Endothelial cell of umbilical vein (primary cell): Measurements from ENCODE around the gene FOXL2.

Experiments
- CTCF ChIP-seq, 2 donors: IDR thresholded peaks; 1 replicate in 1 of 2; 2 replicates in 1 of 2; pipeline ENCODE4 v1.5.1; 2011; ENCODE audit warnings: low read length in 2 of 2, mild to moderate bottlenecking in 2 of 2, moderate library complexity in 2 of 2, control low read depth in 1 of 2, inconsistent platforms in 1 of 2, low read depth in 1 of 2; ENCODE audit not compliant: insufficient read depth in 1 of 2; ENCODE audit errors: extremely low read depth in 1 of 2
- EZH2 ChIP-seq: IDR thresholded peaks from 2 replicates; pipeline ENCODE4 v1.6.1; 2012; ENCODE audit warnings: borderline replicate concordance, low read depth, mild to moderate bottlenecking, moderate library complexity, low read length, inconsistent platforms; ENCODE audit not compliant: severe bottlenecking
- FOS ChIP-seq: IDR thresholded peaks from 2 replicates; pipeline ENCODE4 v1.6.1; 2011; ENCODE audit warnings: mild to moderate bottlenecking, low read length, moderate library complexity, borderline replicate concordance; ENCODE audit not compliant: insufficient read depth
- JUN ChIP-seq: IDR thresholded peaks from 2 replicates; pipeline ENCODE4 v1.6.1; 2011; ENCODE audit warnings: borderline replicate concordance, low read depth; ENCODE audit not compliant: insufficient read length, insufficient read depth
- MAX ChIP-seq: IDR thresholded peaks from 2 replicates; pipeline ENCODE4 v1.6.1; 2011; ENCODE audit not compliant: insufficient read depth, insufficient read length
- POLR2A ChIP-seq: IDR thresholded peaks from 2 replicates; pipeline ENCODE4 v1.6.1; 2012; ENCODE audit warnings: low read depth, mild to moderate bottlenecking, control low read depth, low read length
- POLR2AphosphoS5 ChIP-seq: IDR thresholded peaks from 2 replicates; pipeline ENCODE4 v1.6.1; 2012; ENCODE audit warnings: low read depth, mild to moderate bottlenecking, control low read depth, low read length, moderate library complexity; ENCODE audit not compliant: insufficient read depth

GRCh38 chr3:138933068-138933668, 13.8 kb downstream of the FOXL2 start:
- TF ChIP-seq POLR2A (no peak), POLR2AphosphoS5 (no peak), CTCF (IDR thresholded peaks at IDR 0.05; ENCODE audit: extremely low read depth in 1 of 2, insufficient read depth in 1 of 2, low read depth in 1 of 2, low read length in 2 of 2) (no peak), MAX (no peak), EZH2 (no peak), FOS (no peak), JUN (no peak)
